D341Med (cell line): ENCODE results near the gene FAM3A.
A peak's percentile ranks its signal among the peaks of the same experiment; 100 is the strongest.

Experiments used
- DNase-seq: peaks from one replicate; pipeline ENCODE4 v3.0.0; 2012; ENCODE audit warnings: low spot score

Gene FAM3A

GRCh38 chrX:154458954-154459778 is 56.9 kb downstream of the FAM3A start:
- DNase-seq, result peak; percentile 78

GRCh38 chrX:154458116-154458953 is 57.7 kb downstream of the FAM3A start, which contains the start of gene PLXNA3:
PLXNA3 (plus strand) TSS chrX:154458281; CDS start chrX:154460184, 1,903 bp downstream.
- DNase-seq, result peak; percentile 89

GRCh38 chrX:154457491-154458115 is 58.4 kb downstream of the FAM3A start:
- peak; percentile 90 for DNase-seq
